GM23338 (cell line): ENCODE data around the gene WNT5A. TPM values are rescaled to one million over a fixed set of nuclear protein-coding genes. Genes with fewer than 3 reads are reported as not detected.

Experiments used
- ATAC-seq: fragments of 200-7000 bp; cut with Tn5 transposase; 3 replicates; pipeline ENCODE4 v1.9.1; 2020
- DNase-seq: peaks from one replicate; pipeline ENCODE4 v3.0.0-alpha.2; 2015; ENCODE audit warnings: low spot score
- H2AFZ ChIP-seq: fragments of 200-600 bp; sonication (generic); 2 replicates; pipeline ENCODE4 v1.8.0; 2016; ENCODE audit warnings: antibody characterized with exemption, mild to moderate bottlenecking, moderate library complexity
- H3F3A ChIP-seq: fragments of 200-600 bp; sonication (generic); replicated peaks from 2 replicates; pipeline ENCODE4 v1.8.0; 2017; ENCODE audit warnings: antibody characterized with exemption, mixed run types, low read depth
- H3K27ac ChIP-seq: fragments of 200-600 bp; sonication (generic); 2 replicates; pipeline ENCODE4 v1.6.1; 2016; ENCODE audit warnings: low read depth
- H3K27me3 ChIP-seq: fragments of 200-600 bp; sonication (generic); 2 replicates; pipeline ENCODE4 v1.8.0; 2016; ENCODE audit warnings: mild to moderate bottlenecking, mixed run types, moderate library complexity; ENCODE audit not compliant: insufficient read depth
- H3K36me3 ChIP-seq: fragments of 200-600 bp; sonication (generic); 2 replicates; pipeline ENCODE4 v1.8.0; 2016; ENCODE audit warnings: mild to moderate bottlenecking; ENCODE audit not compliant: insufficient read depth
- H3K4me1 ChIP-seq: fragments of 200-600 bp; sonication (generic); 2 replicates; pipeline ENCODE4 v1.8.0; 2016; ENCODE audit warnings: mild to moderate bottlenecking, moderate library complexity; ENCODE audit not compliant: insufficient read depth
- H3K4me2 ChIP-seq: fragments of 200-600 bp; sonication (generic); 2 replicates; pipeline ENCODE4 v1.7.1; 2017; ENCODE audit warnings: mixed run types
- H3K4me3 ChIP-seq: fragments of 200-600 bp; sonication (generic); 2 replicates; pipeline ENCODE4 v1.6.1; 2016; ENCODE audit warnings: mixed run types
- H3K79me2 ChIP-seq: fragments of 200-600 bp; sonication (generic); replicated peaks from 2 replicates; pipeline ENCODE4 v1.8.0; 2017; ENCODE audit warnings: mild to moderate bottlenecking; ENCODE audit not compliant: insufficient read depth
- H3K9me2 ChIP-seq: fragments of 200-600 bp; sonication (generic); 2 replicates; pipeline ENCODE4 v1.8.0; 2017; ENCODE audit not compliant: insufficient read depth
- H4K20me1 ChIP-seq: fragments of 200-600 bp; sonication (generic); replicated peaks from 2 replicates; pipeline ENCODE4 v1.8.0; 2017; ENCODE audit warnings: mild to moderate bottlenecking; ENCODE audit not compliant: insufficient read depth
- H3K27ac Mint-ChIP-seq: 2 replicates; pipeline ENCODE4 v1.8.0; 2020; ENCODE audit warnings: inconsistent platforms, mild to moderate bottlenecking, moderate library complexity, mixed read lengths
- H3K27me3 Mint-ChIP-seq: 3 replicates; pipeline ENCODE4 v1.8.0; 2022; ENCODE audit warnings: low read depth, mild to moderate bottlenecking, moderate library complexity, mixed read lengths, inconsistent platforms; ENCODE audit not compliant: insufficient read depth, poor library complexity
- H3K36me3 Mint-ChIP-seq: 3 replicates; pipeline ENCODE4 v1.8.0; 2021; ENCODE audit warnings: low read depth, mild to moderate bottlenecking, inconsistent platforms, moderate library complexity, mixed read lengths
- H3K4me1 Mint-ChIP-seq: 3 replicates; pipeline ENCODE4 v1.8.0; 2020; ENCODE audit warnings: mild to moderate bottlenecking, inconsistent platforms, mixed read lengths
- H3K4me3 Mint-ChIP-seq: 3 replicates; pipeline ENCODE4 v1.8.0; 2021; ENCODE audit warnings: moderate library complexity, mild to moderate bottlenecking, inconsistent platforms, mixed read lengths
- H3K9me3 Mint-ChIP-seq: 3 replicates; pipeline ENCODE4 v1.8.0; 2020; ENCODE audit warnings: moderate library complexity, mild to moderate bottlenecking, inconsistent platforms, mixed read lengths
- ETS1 ChIP-seq: IDR thresholded peaks from 2 replicates; pipeline ENCODE4 v1.6.1; 2016; ENCODE audit warnings: antibody characterized with exemption
- EZH2 ChIP-seq: fragments of 200-600 bp; sonication (generic); IDR thresholded peaks from one replicate; pipeline ENCODE4 v1.8.0; 2017; ENCODE audit warnings: antibody characterized with exemption, mild to moderate bottlenecking, low read depth; ENCODE audit not compliant: unreplicated experiment
- EZH2phosphoT487 ChIP-seq: fragments of 200-600 bp; sonication (generic); IDR thresholded peaks from one replicate; pipeline ENCODE4 v1.8.1; 2018; ENCODE audit warnings: antibody characterized with exemption; ENCODE audit not compliant: unreplicated experiment
- JUNB ChIP-seq: IDR thresholded peaks from one replicate; pipeline ENCODE4 v1.6.1; 2016; ENCODE audit warnings: antibody characterized with exemption; ENCODE audit not compliant: unreplicated experiment
- NANOG ChIP-seq: IDR thresholded peaks from 2 replicates; pipeline ENCODE4 v1.6.1; 2016; ENCODE audit warnings: antibody characterized with exemption, borderline replicate concordance
- POLR2AphosphoS5 ChIP-seq: IDR thresholded peaks from 2 replicates; pipeline ENCODE4 v1.6.1; 2016; ENCODE audit warnings: antibody characterized with exemption, low read depth
- REST ChIP-seq: IDR thresholded peaks from one replicate; pipeline ENCODE4 v1.6.1; 2018; ENCODE audit warnings: antibody characterized with exemption; ENCODE audit not compliant: unreplicated experiment
- ZNF114 ChIP-seq: fragments of 250-450 bp; sonication (Bioruptor Pico); IDR thresholded peaks from 2 replicates; pipeline ENCODE4 v1.5.0; 2020; ENCODE audit warnings: mild to moderate bottlenecking, moderate library complexity
- ZNF462 ChIP-seq: fragments of 250-450 bp; sonication (Bioruptor Pico); IDR thresholded peaks from 2 replicates; pipeline ENCODE4 v1.5.0; 2020; ENCODE audit warnings: mild to moderate bottlenecking, moderate library complexity
- polyA plus RNA-seq: library from polyadenylated mRNA; unstranded; fragments of >200 nt; fragmentation: Nextera tagmentation; extraction: Ambion mirVana; gene quantifications from 2 replicates; pipeline ENCODE4 v1.2.1, GENCODE V29; 2016
- total RNA-seq: library from RNA; depleted of rRNA; stranded (reverse); fragments of >200 nt; shearing (Covaris generic); gene quantifications from 2 replicates; pipeline ENCODE4 v1.2.3, GENCODE V29; 2014

Gene WNT5A
- total and polyA plus RNA-seq, 2 experiments from 2014 or later: 0.53 to 4.0 TPM

- TF ChIP-seq REST (no peak), POLR2AphosphoS5 (no peak), ETS1 (no peak), EZH2phosphoT487 (no peak)
These were observed 47.4 kb downstream of the WNT5A start (continued) for GRCh38 chr3:55439657-55440056.

GRCh38 chr3:55436644-55437043, 50.5 kb downstream of the WNT5A start:
- no peaks in the 10 kb centered on the region for H3K79me2 ChIP-seq
- H3K9me2 ChIP-seq: peaks cover 13% of the 10 kb centered on the region
- H3K36me3 Mint-ChIP-seq: no peaks in the 10 kb centered on the region
- no peak overlapping the region for H3K4me3 Mint-ChIP-seq
- DNase-seq (no peak), ATAC-seq (no peak)
- no peak overlapping the region for H3K27ac ChIP-seq
- H3K27me3 Mint-ChIP-seq: no peaks in the 10 kb centered on the region
- H3K4me2 ChIP-seq: no peak overlapping the region
- H3K9me3 Mint-ChIP-seq: no peaks in the 10 kb centered on the region
- no peaks in the 10 kb centered on the region for H3F3A ChIP-seq
- H3K27me3 ChIP-seq: no peaks in the 10 kb centered on the region
- no peak overlapping the region for H2AFZ ChIP-seq
- H3K4me1 ChIP-seq: no peaks in the 10 kb centered on the region
- no peak overlapping the region for H3K4me3 ChIP-seq
- H3K36me3 ChIP-seq: no peaks in the 10 kb centered on the region
- H3K27ac Mint-ChIP-seq: no peak overlapping the region
- H4K20me1 ChIP-seq: no peaks in the 10 kb centered on the region
- no peaks in the 10 kb centered on the region for H3K4me1 Mint-ChIP-seq
- TF ChIP-seq ZNF462 (no peak), EZH2 (no peak), NANOG (no peak), ZNF114 (CRISPR knock-in tag) (no peak), EZH2phosphoT487 (no peak), REST (no peak), JUNB (no peak)
